Lower leg skin (tissue), 3 donors: Measurements from ENCODE around the gene UBE2M.

Experiments
- POLR2A ChIP-seq, 2 donors: fragments of 450-650 bp; IDR thresholded peaks; one replicate each; pipeline ENCODE4 v1.6.1; 2016 to 2017; ENCODE audit warnings: antibody characterized with exemption in 2 of 2, mild to moderate bottlenecking in 1 of 2, moderate library complexity in 1 of 2
- TF ChIP-seq, protein P1 (sequence below), 3 donors: fragments of 450-650 bp; IDR thresholded peaks; one replicate each; pipeline ENCODE4 v1.5.1; 2016; ENCODE audit warnings: antibody characterized with exemption in 3 of 3, mild to moderate bottlenecking in 3 of 3, moderate library complexity in 2 of 3

GRCh38 chr19:58519087-58519354 lies 39.4 kb downstream of the UBE2M start:
- TF ChIP-seq, protein P1, sequence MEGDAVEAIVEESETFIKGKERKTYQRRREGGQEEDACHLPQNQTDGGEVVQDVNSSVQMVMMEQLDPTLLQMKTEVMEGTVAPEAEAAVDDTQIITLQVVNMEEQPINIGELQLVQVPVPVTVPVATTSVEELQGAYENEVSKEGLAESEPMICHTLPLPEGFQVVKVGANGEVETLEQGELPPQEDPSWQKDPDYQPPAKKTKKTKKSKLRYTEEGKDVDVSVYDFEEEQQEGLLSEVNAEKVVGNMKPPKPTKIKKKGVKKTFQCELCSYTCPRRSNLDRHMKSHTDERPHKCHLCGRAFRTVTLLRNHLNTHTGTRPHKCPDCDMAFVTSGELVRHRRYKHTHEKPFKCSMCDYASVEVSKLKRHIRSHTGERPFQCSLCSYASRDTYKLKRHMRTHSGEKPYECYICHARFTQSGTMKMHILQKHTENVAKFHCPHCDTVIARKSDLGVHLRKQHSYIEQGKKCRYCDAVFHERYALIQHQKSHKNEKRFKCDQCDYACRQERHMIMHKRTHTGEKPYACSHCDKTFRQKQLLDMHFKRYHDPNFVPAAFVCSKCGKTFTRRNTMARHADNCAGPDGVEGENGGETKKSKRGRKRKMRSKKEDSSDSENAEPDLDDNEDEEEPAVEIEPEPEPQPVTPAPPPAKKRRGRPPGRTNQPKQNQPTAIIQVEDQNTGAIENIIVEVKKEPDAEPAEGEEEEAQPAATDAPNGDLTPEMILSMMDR (IDR thresholded peaks at IDR 0.05) = peak in 1 of 3 donors; percentile 28
- TF ChIP-seq POLR2A (IDR thresholded peaks at IDR 0.05) = no peak
